ENCODE results near the gene HOXD3.

- TF ChIP-seq CTCF (conservative IDR thresholded peaks at IDR 0.05; ENCODE audit: low read depth in 2 of 2), result no peak
- TF ChIP-seq POLR2AphosphoS5 (IDR thresholded peaks at IDR 0.05; ENCODE audit: low read depth), result no peak
- TF ChIP-seq EZH2phosphoT487 (IDR thresholded peaks at IDR 0.05; ENCODE audit: unreplicated experiment), result no peak
- peak; percentile 80 for TF ChIP-seq EZH2 (IDR thresholded peaks at IDR 0.05; ENCODE audit: low read depth, unreplicated experiment)
These were observed 15.9 kb downstream of the HOXD3 start for GRCh38 chr2:176172895-176173566.
